Right atrium auricular region (tissue), 2 donors: Measurements from ENCODE around the gene TRMT1. TPM values are rescaled to one million over a fixed set of nuclear protein-coding genes. Genes with fewer than 3 reads are reported as not detected.

Source experiments
- DNase-seq: peaks from one replicate; pipeline ENCODE4 v3.0.0-alpha.2; 2019; ENCODE audit warnings: low spot score
- H3K27ac ChIP-seq, 2 donors: fragments of 200-600 bp; sonication (generic); 1 replicate in 1 of 2; 2 replicates in 1 of 2; pipeline ENCODE4 v1.5.1; 2016 to 2019
- H3K27me3 ChIP-seq, 2 donors: fragments of 200-600 bp; sonication (generic); one replicate each; pipeline versions ENCODE4 v1.5.1 to v1.6.0; 2017 to 2019
- H3K36me3 ChIP-seq: fragments of 200-600 bp; sonication (generic); one replicate; pipeline ENCODE4 v1.5.1; 2016
- H3K4me1 ChIP-seq, 2 donors: fragments of 200-600 bp; sonication (generic); one replicate each; pipeline versions ENCODE4 v1.5.1 to v1.6.0; 2017 to 2019
- H3K4me3 ChIP-seq, 2 donors: fragments of 200-600 bp; sonication (generic); 1 replicate in 1 of 2; 2 replicates in 1 of 2; pipeline ENCODE4 v1.5.1; 2017 to 2019; ENCODE audit warnings: mild to moderate bottlenecking in 1 of 2, moderate library complexity in 1 of 2
- H3K9me3 ChIP-seq, 2 donors: fragments of 200-600 bp; sonication (generic); one replicate each; pipeline ENCODE4 v1.5.1; 2019
- total RNA-seq, 2 donors: library from RNA; depleted of rRNA; stranded (reverse); fragments of >200 nt; gene quantifications; one replicate each; pipeline ENCODE4 v1.1.0, GENCODE V29; 2016
- TF ChIP-seq, protein P1 (sequence below), 2 donors: fragments of 200-600 bp; sonication (generic); IDR thresholded peaks; one replicate each; pipeline ENCODE4 v1.5.1; 2019; ENCODE audit warnings: antibody characterized with exemption in 2 of 2

TRMT1 gene
- total RNA-seq, 2 donors from 2014 or later = 13.6 to 15.0 TPM

DNA sequence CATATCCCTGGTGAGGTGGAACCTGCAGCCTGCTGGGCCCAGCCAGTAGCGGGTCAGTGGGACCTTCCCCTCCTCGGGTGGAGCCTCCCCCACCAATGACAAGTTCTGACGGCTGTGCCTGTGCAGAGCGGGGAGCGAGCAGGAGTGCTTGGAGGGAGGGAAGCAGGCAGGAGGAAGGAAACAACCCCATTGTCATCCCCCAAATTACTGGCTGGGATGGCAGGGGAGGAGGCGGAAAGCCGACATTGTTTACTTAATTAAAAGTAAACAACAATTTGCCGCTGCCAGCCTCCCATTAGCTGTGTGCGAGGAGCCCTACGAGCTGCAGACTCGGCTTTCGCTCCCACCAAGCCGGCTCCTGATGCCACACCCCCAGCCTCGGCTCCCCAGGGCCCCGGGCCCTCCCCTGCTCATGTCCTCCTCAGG lies 59.4 kb downstream of the TRMT1 start:
- Histone ChIP-seq H3K9me3 (no peaks in the 10 kb centered on the region), H3K27ac (peak overlapping the region; percentile 91 to 97), H3K27me3 (no peaks in the 10 kb centered on the region), H3K4me3 (no peak overlapping the region), H3K4me1 (peaks cover 0 to 100% of the 10 kb centered on the region in 2 donors), H3K36me3 (no peaks in the 10 kb centered on the region)
- TF ChIP-seq, protein P1, sequence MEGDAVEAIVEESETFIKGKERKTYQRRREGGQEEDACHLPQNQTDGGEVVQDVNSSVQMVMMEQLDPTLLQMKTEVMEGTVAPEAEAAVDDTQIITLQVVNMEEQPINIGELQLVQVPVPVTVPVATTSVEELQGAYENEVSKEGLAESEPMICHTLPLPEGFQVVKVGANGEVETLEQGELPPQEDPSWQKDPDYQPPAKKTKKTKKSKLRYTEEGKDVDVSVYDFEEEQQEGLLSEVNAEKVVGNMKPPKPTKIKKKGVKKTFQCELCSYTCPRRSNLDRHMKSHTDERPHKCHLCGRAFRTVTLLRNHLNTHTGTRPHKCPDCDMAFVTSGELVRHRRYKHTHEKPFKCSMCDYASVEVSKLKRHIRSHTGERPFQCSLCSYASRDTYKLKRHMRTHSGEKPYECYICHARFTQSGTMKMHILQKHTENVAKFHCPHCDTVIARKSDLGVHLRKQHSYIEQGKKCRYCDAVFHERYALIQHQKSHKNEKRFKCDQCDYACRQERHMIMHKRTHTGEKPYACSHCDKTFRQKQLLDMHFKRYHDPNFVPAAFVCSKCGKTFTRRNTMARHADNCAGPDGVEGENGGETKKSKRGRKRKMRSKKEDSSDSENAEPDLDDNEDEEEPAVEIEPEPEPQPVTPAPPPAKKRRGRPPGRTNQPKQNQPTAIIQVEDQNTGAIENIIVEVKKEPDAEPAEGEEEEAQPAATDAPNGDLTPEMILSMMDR (IDR thresholded peaks at IDR 0.05) = no peak
- DNase-seq = no peak

DNA sequence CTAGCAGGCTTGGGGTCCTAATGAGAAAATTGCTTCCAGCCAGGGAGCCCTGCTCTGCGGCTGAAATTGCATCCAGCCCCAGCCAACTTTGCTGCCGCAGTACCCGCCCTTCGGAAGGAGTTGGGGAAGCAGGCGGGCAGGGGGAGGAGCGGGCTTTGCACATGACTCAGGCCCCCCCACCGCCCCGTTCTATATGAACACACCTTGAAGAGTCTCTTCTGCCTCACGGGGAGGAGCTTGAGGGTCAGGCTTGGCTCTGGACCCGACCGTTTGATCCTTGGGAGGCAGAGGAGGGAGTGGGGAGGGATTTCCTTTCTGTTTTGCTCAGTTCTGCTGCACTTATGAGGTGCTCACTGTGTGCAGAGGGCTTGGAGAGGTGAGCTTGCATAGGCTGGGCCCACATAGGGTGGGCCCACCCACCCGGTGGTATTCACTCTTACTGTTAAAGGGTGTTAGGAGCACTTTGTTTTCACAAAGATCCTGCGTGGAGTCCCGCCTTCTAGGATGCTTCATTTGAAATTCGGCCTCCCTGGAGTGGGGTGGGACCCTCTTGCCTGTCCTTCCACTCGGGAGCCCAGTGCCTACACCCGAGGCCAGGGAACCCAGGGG lies 60.4 kb downstream of the TRMT1 start:
- H3K4me1 ChIP-seq = peaks cover 0 to 100% of the 10 kb centered on the region in 2 donors
- H3K36me3 ChIP-seq = no peaks in the 10 kb centered on the region
- H3K27ac ChIP-seq = peak overlapping the region; percentile 91 to 97
- no peak for DNase-seq
- no peaks in the 10 kb centered on the region for H3K9me3 ChIP-seq
- H3K27me3 ChIP-seq = no peaks in the 10 kb centered on the region
- H3K4me3 ChIP-seq = peak overlapping the region in 1 of 2 donors; percentile 7
- TF ChIP-seq, protein P1 (IDR thresholded peaks at IDR 0.05) = no peak

DNA sequence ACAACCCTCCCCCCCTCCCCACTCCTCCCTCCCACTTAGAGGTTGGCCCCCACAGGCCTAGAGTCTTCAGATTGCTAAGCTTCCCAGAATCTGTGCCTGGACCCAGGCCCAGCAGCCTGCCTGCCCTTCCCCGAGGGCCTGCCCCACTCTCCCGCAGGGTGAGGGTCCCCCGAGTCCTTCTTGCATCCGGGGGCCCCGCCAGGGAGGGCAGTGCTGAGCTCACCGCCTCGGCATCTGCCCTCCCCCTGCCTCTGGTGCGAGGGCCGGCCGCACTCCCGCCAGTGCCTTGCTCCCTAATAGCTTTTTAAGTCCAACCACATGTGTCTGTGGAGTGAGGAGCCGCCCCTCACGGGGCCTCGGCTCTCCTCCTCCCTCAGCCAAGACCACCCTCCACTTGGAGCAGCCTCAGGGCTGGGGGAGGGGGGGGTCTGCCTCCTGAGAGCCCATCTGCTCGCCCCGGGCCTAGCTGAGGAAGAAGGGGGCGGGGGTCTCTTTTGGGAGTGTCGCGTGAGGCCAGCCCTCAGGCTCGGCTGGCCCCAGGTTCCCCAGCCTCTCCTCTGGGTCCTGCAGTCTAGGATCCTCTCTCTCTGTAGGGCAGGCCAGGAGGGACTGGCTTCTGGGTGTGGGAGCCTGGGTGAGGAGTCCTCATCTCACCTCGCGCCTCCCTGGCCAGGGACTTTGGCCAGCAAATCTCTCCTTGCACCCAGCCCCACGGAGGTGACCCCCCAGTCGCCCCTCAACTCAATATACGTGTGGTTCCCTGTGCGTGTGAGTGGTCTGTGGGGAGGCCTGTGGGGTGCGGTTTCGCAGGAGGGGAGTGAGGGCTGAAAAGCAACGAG lies 61.1 kb downstream of the TRMT1 start:
- peak overlapping the region; percentile 91 to 97 for H3K27ac ChIP-seq
- DNase-seq = peak; percentile 91
- peak overlapping the region in 1 of 2 donors; percentile 7 for H3K4me3 ChIP-seq
- no peaks in the 10 kb centered on the region for H3K27me3 ChIP-seq
- H3K36me3 ChIP-seq = no peaks in the 10 kb centered on the region
- peaks cover 0 to 100% of the 10 kb centered on the region in 2 donors for H3K4me1 ChIP-seq
- no peaks in the 10 kb centered on the region for H3K9me3 ChIP-seq
- TF ChIP-seq, protein P1 (IDR thresholded peaks at IDR 0.05) = peak in 1 of 2 donors; percentile 40

Other genes with a start within 250 kb of the TRMT1 start
- gene DNASE2, start 235.3 kb downstream of the TRMT1 start, total RNA-seq = 10 to 100 TPM; 24.2 to 24.9 TPM
- under 1 TPM in 1 of 2 donors, not detected in 1; 0.26 TPM for gene KLF1, start 229.5 kb downstream of the TRMT1 start, total RNA-seq
- gene GCDH, start 225.6 kb downstream of the TRMT1 start, total RNA-seq = 10 to 100 TPM; 28.4 to 58.3 TPM
- not detected for gene SYCE2, start 197.4 kb downstream of the TRMT1 start, total RNA-seq
- gene FARSA, start 183.0 kb downstream of the TRMT1 start, total RNA-seq = 10 to 100 TPM; 36.4 TPM
- gene CALR, start 178.1 kb downstream of the TRMT1 start, total RNA-seq = 100 to 1,000 TPM; 285 to 289 TPM
- gene RAD23A, start 170.9 kb downstream of the TRMT1 start, total RNA-seq = 100 to 1,000 TPM; 178 to 185 TPM
- gene GADD45GIP1, start 159.5 kb downstream of the TRMT1 start, total RNA-seq = 10 to 100 TPM; 48.5 to 58.7 TPM
- 10 to 100 TPM in 1 of 2 donors, 1 to 10 TPM in 1; 2.9 to 10.7 TPM for gene DAND5, start 147.2 kb downstream of the TRMT1 start, total RNA-seq
- gene NFIX, start 121.3 kb downstream of the TRMT1 start, total RNA-seq = 10 to 100 TPM; 56.5 to 69.8 TPM
- 10 to 100 TPM; 10.2 to 15.3 TPM for gene LYL1, start 13.9 kb downstream of the TRMT1 start, total RNA-seq
- gene NACC1, start 1.5 kb upstream of the TRMT1 start, total RNA-seq = 10 to 100 TPM; 25.4 to 27.3 TPM
- gene STX10, start 33.6 kb upstream of the TRMT1 start, total RNA-seq = 10 to 100 TPM; 33.1 to 39.2 TPM
- 100 to 1,000 TPM in 1 of 2 donors, 10 to 100 TPM in 1; 35.4 to 139 TPM for gene IER2, start 33.7 kb upstream of the TRMT1 start, total RNA-seq